Breast epithelium (tissue), 3 donors: ENCODE results near the gene RABGAP1L.

Experiments used
- POLR2A ChIP-seq: fragments of 450-650 bp; IDR thresholded peaks from one replicate; pipeline ENCODE4 v1.6.1; 2016; ENCODE audit warnings: antibody characterized with exemption, mild to moderate bottlenecking, moderate library complexity
- POLR2AphosphoS5 ChIP-seq, 3 donors: sonication (generic); formaldehyde crosslinking; IDR thresholded peaks; one replicate each; pipeline ENCODE4 v1.6.1; 2017; ENCODE audit warnings: antibody characterized with exemption in 3 of 3
- TF ChIP-seq, protein P1 (sequence below), 3 donors: fragments of 450-650 bp; IDR thresholded peaks; one replicate each; pipeline ENCODE4 v1.5.1; 2016 to 2017; ENCODE audit warnings: antibody characterized with exemption in 3 of 3, mild to moderate bottlenecking in 3 of 3, moderate library complexity in 3 of 3

DNA sequence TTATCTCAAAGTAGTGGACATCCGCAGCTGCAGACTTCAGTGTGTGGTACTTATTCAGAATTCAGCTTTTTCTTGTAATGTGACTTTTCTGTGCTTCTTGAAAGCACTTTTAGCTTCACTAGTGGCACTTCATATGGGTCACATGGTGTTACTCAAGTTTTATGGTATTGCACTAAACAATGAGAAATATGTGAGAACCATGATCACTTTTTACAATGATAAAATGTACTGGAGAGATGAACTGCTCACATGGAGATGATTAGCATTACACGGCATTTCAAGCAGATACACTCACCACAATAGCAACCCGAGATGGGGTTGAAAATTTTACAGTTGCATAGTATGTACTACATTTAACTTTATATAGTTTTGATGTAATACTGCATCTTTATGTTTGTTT is 248.3 kb downstream of the RABGAP1L start:
- TF ChIP-seq, protein P1, sequence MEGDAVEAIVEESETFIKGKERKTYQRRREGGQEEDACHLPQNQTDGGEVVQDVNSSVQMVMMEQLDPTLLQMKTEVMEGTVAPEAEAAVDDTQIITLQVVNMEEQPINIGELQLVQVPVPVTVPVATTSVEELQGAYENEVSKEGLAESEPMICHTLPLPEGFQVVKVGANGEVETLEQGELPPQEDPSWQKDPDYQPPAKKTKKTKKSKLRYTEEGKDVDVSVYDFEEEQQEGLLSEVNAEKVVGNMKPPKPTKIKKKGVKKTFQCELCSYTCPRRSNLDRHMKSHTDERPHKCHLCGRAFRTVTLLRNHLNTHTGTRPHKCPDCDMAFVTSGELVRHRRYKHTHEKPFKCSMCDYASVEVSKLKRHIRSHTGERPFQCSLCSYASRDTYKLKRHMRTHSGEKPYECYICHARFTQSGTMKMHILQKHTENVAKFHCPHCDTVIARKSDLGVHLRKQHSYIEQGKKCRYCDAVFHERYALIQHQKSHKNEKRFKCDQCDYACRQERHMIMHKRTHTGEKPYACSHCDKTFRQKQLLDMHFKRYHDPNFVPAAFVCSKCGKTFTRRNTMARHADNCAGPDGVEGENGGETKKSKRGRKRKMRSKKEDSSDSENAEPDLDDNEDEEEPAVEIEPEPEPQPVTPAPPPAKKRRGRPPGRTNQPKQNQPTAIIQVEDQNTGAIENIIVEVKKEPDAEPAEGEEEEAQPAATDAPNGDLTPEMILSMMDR (IDR thresholded peaks at IDR 0.05), result no peak
- TF ChIP-seq POLR2AphosphoS5 (IDR thresholded peaks at IDR 0.05), result no peak
- TF ChIP-seq POLR2A, result no peak
